PFSK-1 (cell line): ENCODE results near the gene TMEM82.

Source experiments
- FOXP2 ChIP-seq: optimal IDR thresholded peaks from 2 replicates; pipeline ENCODE3; 2011; ENCODE audit warnings: borderline replicate concordance, control low read depth, inconsistent platforms; ENCODE audit not compliant: insufficient read depth; ENCODE audit errors: extremely low read length, extremely low read depth
- POLR2AphosphoS5 ChIP-seq: IDR thresholded peaks from 2 replicates; pipeline ENCODE4 v1.6.1; 2012; ENCODE audit warnings: low read depth, mild to moderate bottlenecking, control low read depth, low read length, moderate library complexity
- REST ChIP-seq, 2 experiments: IDR thresholded peaks; 2 replicates each; pipeline versions ENCODE4 v1.6.1 to v1.8.0; 2011 to 2012; ENCODE audit warnings: low read depth in 2 of 2, low read length in 2 of 2, control low read depth in 1 of 2, inconsistent platforms in 1 of 2, mild to moderate bottlenecking in 1 of 2, moderate library complexity in 1 of 2; ENCODE audit not compliant: insufficient read depth in 1 of 2
- SIN3A ChIP-seq: IDR thresholded peaks from 2 replicates; pipeline ENCODE4 v1.6.1; 2012; ENCODE audit warnings: mild to moderate bottlenecking, low read length, moderate library complexity, borderline replicate concordance; ENCODE audit not compliant: insufficient read depth
- TAF1 ChIP-seq: IDR thresholded peaks from 2 replicates; pipeline ENCODE4 v1.6.1; 2012; ENCODE audit warnings: low read length, control low read depth, borderline replicate concordance; ENCODE audit not compliant: insufficient read depth

GRCh38 chr1:15732686-15733081 lies 9.6 kb upstream of the TMEM82 start:
- no peak for TF ChIP-seq POLR2AphosphoS5
- TF ChIP-seq REST (IDR thresholded peaks at IDR 0.05; ENCODE audit: insufficient read depth in 1 of 2, low read depth in 2 of 2, low read length in 2 of 2): no peak
- TF ChIP-seq TAF1: no peak
- TF ChIP-seq FOXP2: no peak
- TF ChIP-seq SIN3A: no peak
